DOHH2 (cell line): ENCODE results near the gene MSRB3.

ENCODE experiments used
- H3F3A ChIP-seq: fragments of 200-600 bp; sonication (generic), shearing (Covaris generic); 2 replicates; pipeline ENCODE4 v1.6.0; 2016; ENCODE audit warnings: antibody characterized with exemption, mild to moderate bottlenecking; ENCODE audit not compliant: control insufficient read depth, insufficient read depth
- H3K27ac ChIP-seq: fragments of 200-600 bp; sonication (generic); 2 replicates; pipeline ENCODE4 v1.5.1; 2014; ENCODE audit warnings: low read depth, mild to moderate bottlenecking, low read length, moderate library complexity
- H3K27me3 ChIP-seq: fragments of 200-600 bp; sonication (generic); 2 replicates; pipeline ENCODE4 v1.6.1; 2014; ENCODE audit warnings: mild to moderate bottlenecking, low read length, mixed read lengths; ENCODE audit not compliant: control insufficient read depth
- H3K36me3 ChIP-seq: fragments of 200-600 bp; sonication (generic); 2 replicates; pipeline ENCODE4 v1.6.1; 2014; ENCODE audit warnings: mild to moderate bottlenecking, low read length, moderate library complexity, mixed read lengths; ENCODE audit not compliant: control insufficient read depth
- H3K4me1 ChIP-seq: fragments of 200-600 bp; sonication (generic); 2 replicates; pipeline ENCODE4 v1.6.1; 2014; ENCODE audit warnings: mild to moderate bottlenecking, low read length, mixed read lengths; ENCODE audit not compliant: control insufficient read depth
- H3K4me2 ChIP-seq: fragments of 200-600 bp; sonication (generic); 2 replicates; pipeline ENCODE4 v1.6.0; 2014; ENCODE audit warnings: mild to moderate bottlenecking, low read length, moderate library complexity
- H3K4me3 ChIP-seq: fragments of 200-600 bp; sonication (generic); 2 replicates; pipeline ENCODE4 v1.5.1; 2014; ENCODE audit warnings: mild to moderate bottlenecking, low read length, mixed read lengths
- H3K79me2 ChIP-seq: fragments of 200-600 bp; sonication (generic); 2 replicates; pipeline ENCODE4 v1.6.1; 2014; ENCODE audit warnings: mild to moderate bottlenecking, low read length, mixed read lengths; ENCODE audit not compliant: control insufficient read depth
- H3K9me2 ChIP-seq: fragments of 200-600 bp; sonication (generic); replicated peaks from 2 replicates; pipeline ENCODE4 v1.6.1; 2014; ENCODE audit warnings: mild to moderate bottlenecking, low read length, mixed read lengths; ENCODE audit not compliant: control insufficient read depth
- H3K9me3 ChIP-seq: fragments of 200-600 bp; sonication (generic); 2 replicates; pipeline ENCODE4 v1.6.1; 2014; ENCODE audit warnings: antibody characterized with exemption, low read length, mixed read lengths; ENCODE audit not compliant: control insufficient read depth, insufficient read depth
- H4K20me1 ChIP-seq: fragments of 200-600 bp; sonication (generic); 2 replicates; pipeline ENCODE4 v1.6.0; 2014; ENCODE audit warnings: low read depth, mild to moderate bottlenecking, antibody characterized with exemption, low read length, moderate library complexity; ENCODE audit not compliant: control insufficient read depth, insufficient read depth
- EZH2phosphoT487 ChIP-seq: fragments of 200-600 bp; sonication (generic); IDR thresholded peaks from 2 replicates; pipeline ENCODE4 v1.6.1; 2017; ENCODE audit warnings: borderline replicate concordance, mild to moderate bottlenecking, antibody characterized with exemption, low read length, moderate library complexity, mixed read lengths
- TF ChIP-seq, protein P1 (sequence below): fragments of 200-600 bp; sonication (generic); IDR thresholded peaks from one replicate; pipeline ENCODE4 v1.5.1; 2014; ENCODE audit warnings: antibody characterized with exemption, mild to moderate bottlenecking, low read depth, low read length; ENCODE audit not compliant: poor library complexity, severe bottlenecking

Gene MSRB3

DNA sequence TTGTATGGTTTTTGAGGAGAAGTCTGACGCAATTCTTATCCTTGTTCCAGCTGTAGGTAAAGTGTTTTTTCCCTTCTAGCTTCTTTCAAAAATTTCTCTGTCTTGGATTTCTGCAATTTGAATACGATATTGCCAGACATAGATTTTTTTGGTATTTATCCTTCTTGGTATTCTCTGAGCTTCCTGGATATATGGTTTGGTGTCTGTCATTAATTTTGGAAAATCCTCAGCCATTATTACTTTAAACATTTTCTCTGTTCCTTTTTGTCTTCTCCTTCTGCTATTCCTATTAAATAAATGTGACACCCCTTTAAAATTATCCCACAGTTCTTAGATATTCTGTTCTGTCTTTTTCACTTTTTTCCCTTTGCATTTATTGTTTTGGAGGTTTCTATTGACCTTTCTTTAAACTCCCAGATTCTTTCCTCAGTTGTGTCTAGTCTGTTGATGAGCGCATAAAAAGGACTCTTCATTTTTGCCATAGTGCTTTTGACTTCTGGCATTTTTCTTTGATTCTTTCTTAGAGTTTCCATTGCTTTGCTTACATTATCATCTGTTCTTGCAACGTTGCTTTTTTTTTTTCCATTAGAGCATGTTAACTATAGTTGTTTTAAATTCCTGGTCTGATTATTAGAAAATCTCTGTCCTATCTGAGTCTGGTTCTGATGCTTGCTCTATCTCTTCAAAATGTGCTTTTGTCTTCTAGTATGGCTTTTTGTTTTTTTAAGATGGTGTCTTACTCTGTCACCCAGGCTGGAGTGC lies 129.1 kb downstream of the MSRB3 start:
- Histone ChIP-seq H3K4me2 (no peak overlapping the region), H3K36me3 (no peaks in the 10 kb centered on the region), H4K20me1 (no peaks in the 10 kb centered on the region), H3K9me2 (no peaks in the 10 kb centered on the region), H3K27ac (no peak overlapping the region), H3K79me2 (no peaks in the 10 kb centered on the region), H3K27me3 (no peaks in the 10 kb centered on the region), H3K4me3 (no peak overlapping the region), H3K9me3 (no peaks in the 10 kb centered on the region), H3F3A (no peaks in the 10 kb centered on the region), H3K4me1 (no peaks in the 10 kb centered on the region)
- TF ChIP-seq EZH2phosphoT487, result no peak
- TF ChIP-seq, protein P1, sequence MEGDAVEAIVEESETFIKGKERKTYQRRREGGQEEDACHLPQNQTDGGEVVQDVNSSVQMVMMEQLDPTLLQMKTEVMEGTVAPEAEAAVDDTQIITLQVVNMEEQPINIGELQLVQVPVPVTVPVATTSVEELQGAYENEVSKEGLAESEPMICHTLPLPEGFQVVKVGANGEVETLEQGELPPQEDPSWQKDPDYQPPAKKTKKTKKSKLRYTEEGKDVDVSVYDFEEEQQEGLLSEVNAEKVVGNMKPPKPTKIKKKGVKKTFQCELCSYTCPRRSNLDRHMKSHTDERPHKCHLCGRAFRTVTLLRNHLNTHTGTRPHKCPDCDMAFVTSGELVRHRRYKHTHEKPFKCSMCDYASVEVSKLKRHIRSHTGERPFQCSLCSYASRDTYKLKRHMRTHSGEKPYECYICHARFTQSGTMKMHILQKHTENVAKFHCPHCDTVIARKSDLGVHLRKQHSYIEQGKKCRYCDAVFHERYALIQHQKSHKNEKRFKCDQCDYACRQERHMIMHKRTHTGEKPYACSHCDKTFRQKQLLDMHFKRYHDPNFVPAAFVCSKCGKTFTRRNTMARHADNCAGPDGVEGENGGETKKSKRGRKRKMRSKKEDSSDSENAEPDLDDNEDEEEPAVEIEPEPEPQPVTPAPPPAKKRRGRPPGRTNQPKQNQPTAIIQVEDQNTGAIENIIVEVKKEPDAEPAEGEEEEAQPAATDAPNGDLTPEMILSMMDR, result no peak

DNA sequence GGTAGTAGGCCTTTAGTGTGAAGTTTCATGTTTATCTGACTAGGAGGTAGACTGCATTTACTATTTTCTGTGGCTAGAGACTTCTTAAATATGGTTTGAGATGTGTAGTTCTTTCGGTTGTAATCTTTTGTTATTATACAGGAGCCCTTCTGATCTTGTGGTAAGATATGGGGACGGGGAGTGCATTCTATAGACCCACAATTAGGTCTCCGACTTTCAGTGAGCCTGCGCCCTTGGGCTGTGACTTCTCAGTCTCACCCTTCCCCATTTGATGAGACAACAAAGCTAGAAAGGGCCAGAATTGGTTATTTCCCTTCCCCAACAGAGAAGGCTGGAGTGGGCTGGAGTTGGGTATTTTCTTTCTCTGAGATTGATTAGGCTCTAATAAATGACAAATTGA lies 130.0 kb downstream of the MSRB3 start:
- Histone ChIP-seq H3K4me2 (no peak overlapping the region), H3K27ac (no peak overlapping the region), H3K4me3 (no peak overlapping the region), H3K4me1 (no peaks in the 10 kb centered on the region), H3K79me2 (no peaks in the 10 kb centered on the region), H3K9me2 (no peaks in the 10 kb centered on the region), H3K27me3 (no peaks in the 10 kb centered on the region), H3K9me3 (no peaks in the 10 kb centered on the region), H3F3A (no peaks in the 10 kb centered on the region), H3K36me3 (no peaks in the 10 kb centered on the region), H4K20me1 (no peaks in the 10 kb centered on the region)
- TF ChIP-seq, protein P1, result no peak
- TF ChIP-seq EZH2phosphoT487, result no peak

DNA sequence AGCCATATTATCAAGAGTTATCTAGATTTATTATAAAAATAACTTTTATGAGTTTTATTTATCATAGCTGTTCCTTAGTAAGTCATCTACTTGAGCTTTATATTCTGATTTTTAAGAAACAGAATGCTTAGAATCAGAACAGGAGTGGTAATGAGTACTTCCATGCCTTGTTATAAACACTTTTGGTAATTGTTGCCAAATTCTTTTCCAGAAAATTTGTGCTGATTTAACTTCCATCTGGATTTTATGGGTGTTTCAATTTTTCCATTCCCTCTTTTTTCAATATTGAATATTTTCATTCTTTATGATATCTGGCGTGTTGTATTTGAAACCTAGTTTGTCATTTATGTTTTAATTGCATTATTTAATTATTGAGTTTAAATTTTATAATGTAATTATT lies 131.2 kb downstream of the MSRB3 start:
- Histone ChIP-seq H3K9me3 (no peaks in the 10 kb centered on the region), H3K36me3 (no peaks in the 10 kb centered on the region), H3K4me1 (no peaks in the 10 kb centered on the region), H3F3A (no peaks in the 10 kb centered on the region), H3K27ac (no peak overlapping the region), H3K27me3 (no peaks in the 10 kb centered on the region), H3K4me3 (no peak overlapping the region), H3K9me2 (no peaks in the 10 kb centered on the region), H3K4me2 (no peak overlapping the region), H3K79me2 (no peaks in the 10 kb centered on the region), H4K20me1 (no peaks in the 10 kb centered on the region)
- TF ChIP-seq, protein P1, result no peak
- no peak for TF ChIP-seq EZH2phosphoT487
